Thyroid gland (tissue), 4 donors: ENCODE results near the gene NANOG. TPM values are rescaled to one million over a fixed set of nuclear protein-coding genes. Genes with fewer than 3 reads are reported as not detected.
"Not testable (repeated sequence)": the region's sequence is repeated elsewhere in the genome, so short reads cannot be mapped to it uniquely, and the experiment has no call there.

Experiments
- DNase-seq, 2 donors: peaks; one replicate each; pipeline ENCODE4 v3.0.0-alpha.2; 2019
- H3K27ac ChIP-seq, 3 donors: fragments of 200-600 bp; sonication (generic); 1 replicate in 2 of 3; 2 replicates in 1 of 3; pipeline ENCODE4 v1.5.1; 2016 to 2019; ENCODE audit warnings: mild to moderate bottlenecking in 1 of 3, moderate library complexity in 1 of 3
- H3K27me3 ChIP-seq: fragments of 200-600 bp; sonication (generic); one replicate; pipeline ENCODE4 v1.5.1; 2019
- H3K36me3 ChIP-seq, 2 donors: fragments of 200-600 bp; sonication (generic); one replicate each; pipeline ENCODE4 v1.5.1; 2016 to 2019
- H3K4me1 ChIP-seq, 2 donors: fragments of 200-600 bp; sonication (generic); one replicate each; pipeline ENCODE4 v1.5.1; 2017 to 2019
- H3K4me3 ChIP-seq, 3 donors: fragments of 200-600 bp; sonication (generic); replicated peaks in 1 of 3; 1 replicate in 2 of 3; 2 replicates in 1 of 3; pipeline ENCODE4 v1.5.1; 2016; ENCODE audit warnings: mild to moderate bottlenecking in 1 of 3
- H3K9me3 ChIP-seq: fragments of 200-600 bp; sonication (generic); one replicate; pipeline ENCODE4 v1.5.1; 2017
- CTCF ChIP-seq, 6 experiments: fragments of 200-600 bp in 3 of 6; fragments of 450-650 bp in 3 of 6; sonication (generic) in 3 of 6; IDR thresholded peaks; one replicate each; pipeline ENCODE4 v1.5.1; 2016 to 2019; ENCODE audit warnings: antibody characterized with exemption in 6 of 6, mild to moderate bottlenecking in 2 of 6, inconsistent platforms in 1 of 6, moderate library complexity in 1 of 6
- POLR2A ChIP-seq, 2 donors: fragments of 450-650 bp; IDR thresholded peaks; one replicate each; pipeline ENCODE4 v1.6.1; 2017; ENCODE audit warnings: antibody characterized with exemption in 2 of 2, mild to moderate bottlenecking in 2 of 2, moderate library complexity in 1 of 2
- WGBS, 2 donors: methylation state at CpG; one replicate each; pipeline ENCODE4 v1.1.5; 2017; 5-methylcytosine and 5-hydroxymethylcytosine counted together
- intact Hi-C: fragments of 100-400 bp; cut with DNase I; formaldehyde crosslinking; loops from one replicate; pipeline ENCODE4 v1.15.1; 2023
- total RNA-seq, 4 donors: library from RNA; depleted of rRNA; stranded (reverse); fragments of >200 nt; gene quantifications; one replicate each; pipeline ENCODE4 v1.2.3, GENCODE V29; 2016

NANOG gene
- total RNA-seq, 4 donors from 2014 or later: under 0.01 to 1.6 (median 0.42) TPM

GRCh38 chr12:7751394-7751793 lies 37.8 kb upstream of the NANOG start:
- Histone ChIP-seq H3K4me1 (no peaks in the 10 kb centered on the region), H3K27ac (no peak overlapping the region), H3K4me3 (no peak overlapping the region), H3K36me3 (no peaks in the 10 kb centered on the region), H3K9me3 (no peaks in the 10 kb centered on the region), H3K27me3 (no peaks in the 10 kb centered on the region)
- 87 to 90% methylated on average over 20 of the region's 20 CpGs for WGBS, 2 donors
- intact Hi-C loops: no loop called here
- DNase-seq: no peak
- TF ChIP-seq POLR2A (IDR thresholded peaks at IDR 0.05) (no peak), CTCF (IDR thresholded peaks at IDR 0.05) (no peak)

GRCh38 chr12:7751941-7752922 lies 37.0 kb upstream of the NANOG start:
- H3K9me3 ChIP-seq, H3K27me3 ChIP-seq, H3K4me1 ChIP-seq, H3K4me3 ChIP-seq, H3K27ac ChIP-seq, intact Hi-C loops, H3K36me3 ChIP-seq, DNase-seq: not testable (repeated sequence)
- 92 to 94% methylated on average over 16 to 24 of the region's 48 CpGs for WGBS, 2 donors

- H3K4me3 ChIP-seq, H3K4me1 ChIP-seq, intact Hi-C loops, H3K27me3 ChIP-seq, H3K36me3 ChIP-seq, DNase-seq, H3K9me3 ChIP-seq, H3K27ac ChIP-seq: not testable (repeated sequence)
- WGBS, 2 donors: 93 to 96% methylated on average over 9 of the region's 9 CpGs
Observed at GRCh38 chr12:7755668-7756067, 33.5 kb upstream of the NANOG start.

GRCh38 chr12:7756993-7757392 lies 32.2 kb upstream of the NANOG start:
- Histone ChIP-seq H3K27ac (no peak overlapping the region), H3K9me3 (no peaks in the 10 kb centered on the region), H3K4me3 (no peak overlapping the region), H3K27me3 (no peaks in the 10 kb centered on the region), H3K4me1 (no peaks in the 10 kb centered on the region), H3K36me3 (no peaks in the 10 kb centered on the region)
- TF ChIP-seq POLR2A (IDR thresholded peaks at IDR 0.05) (no peak), CTCF (IDR thresholded peaks at IDR 0.05) (no peak)
- WGBS, 2 donors: 77 to 85% methylated on average over 2 of the region's 2 CpGs
- no peak for DNase-seq
- intact Hi-C loops: no loop called here

- intact Hi-C loops: no loop called here
- Histone ChIP-seq H3K27me3 (no peaks in the 10 kb centered on the region), H3K9me3 (no peaks in the 10 kb centered on the region), H3K4me1 (no peaks in the 10 kb centered on the region), H3K36me3 (no peaks in the 10 kb centered on the region), H3K4me3 (no peak overlapping the region), H3K27ac (no peak overlapping the region)
- WGBS, 2 donors: 56 to 59% methylated on average over 9 of the region's 9 CpGs
- DNase-seq: no peak
- TF ChIP-seq CTCF (IDR thresholded peaks at IDR 0.05) (no peak), POLR2A (IDR thresholded peaks at IDR 0.05) (no peak)
Observed at GRCh38 chr12:7758766-7759140, 30.4 kb upstream of the NANOG start.

GRCh38 chr12:7769999-7770398 lies 19.2 kb upstream of the NANOG start:
- intact Hi-C loops: no loop called here
- Histone ChIP-seq H3K4me3 (no peak overlapping the region), H3K4me1 (no peaks in the 10 kb centered on the region), H3K9me3 (no peaks in the 10 kb centered on the region), H3K27me3 (no peaks in the 10 kb centered on the region), H3K27ac (no peak overlapping the region), H3K36me3 (no peaks in the 10 kb centered on the region)
- DNase-seq: no peak
- TF ChIP-seq CTCF (IDR thresholded peaks at IDR 0.05) (no peak), POLR2A (IDR thresholded peaks at IDR 0.05) (no peak)
- WGBS, 2 donors: 68% methylated on average over 3 of the region's 3 CpGs
